Activated B cell treated with CpG ODN at 0.5 μM for 24 hours (primary cell): ENCODE results near the gene COQ8A. TPM values are rescaled to one million over a fixed set of nuclear protein-coding genes. Genes with fewer than 3 reads are reported as not detected.
"Not testable (repeated sequence)": the region's sequence is repeated elsewhere in the genome, so short reads cannot be mapped to it uniquely, and the experiment has no call there.

Experiments used
- ATAC-seq: fragments of 200-7000 bp; cut with Tn5 transposase; one replicate; pipeline ENCODE4 v1.10.0; 2021; ENCODE audit warnings: low read depth, mild to moderate bottlenecking, moderate library complexity
- CTCF ChIA-PET: fragments of 350-600 bp; sonication (Branson Sonifier 250); formaldehyde crosslinking; loops from one replicate; lab custom pipeline; 2021; ENCODE audit warnings: antibody characterized with exemption; lab: Charles Lee
- POLR2A ChIA-PET: fragments of 350-600 bp; sonication (Branson Sonifier 250); formaldehyde crosslinking; loops from one replicate; lab custom pipeline; 2021; ENCODE audit warnings: antibody characterized with exemption; lab: Charles Lee
- DNase-seq: peaks from one replicate; pipeline ENCODE4 v3.0.0; 2022
- H3K27ac Mint-ChIP-seq: one replicate; pipeline ENCODE4 v1.8.0; 2020; ENCODE audit warnings: mixed read lengths
- H3K27me3 Mint-ChIP-seq: one replicate; pipeline ENCODE4 v1.8.0; 2021; ENCODE audit warnings: mixed read lengths
- H3K36me3 Mint-ChIP-seq: one replicate; pipeline ENCODE4 v1.8.0; 2021; ENCODE audit warnings: low read depth, mixed read lengths
- H3K4me1 Mint-ChIP-seq: one replicate; pipeline ENCODE4 v1.8.0; 2021; ENCODE audit warnings: mixed read lengths
- H3K4me3 Mint-ChIP-seq: one replicate; pipeline ENCODE4 v1.8.0; 2020; ENCODE audit warnings: mild to moderate bottlenecking, mixed read lengths
- H3K9me3 Mint-ChIP-seq: one replicate; pipeline ENCODE4 v1.8.0; 2020; ENCODE audit warnings: mixed read lengths
- intact Hi-C: fragments of 100-400 bp; cut with micrococcal nuclease; formaldehyde crosslinking; loops from one replicate; pipeline ENCODE4 v1.15.1; 2024
- total RNA-seq: library from RNA; stranded (reverse); gene quantifications from 2 replicates; pipeline ENCODE4 v1.2.3, GENCODE V29; 2022
- TF ChIP-seq, protein P1 (sequence below): fragments of 200-600 bp; IDR thresholded peaks from one replicate; pipeline ENCODE4 v1.8.0; 2022; ENCODE audit warnings: antibody characterized with exemption, mild to moderate bottlenecking

The COQ8A gene
- total RNA-seq, 1 donor from 2014 or later = 28.5 TPM

- intact Hi-C loops = no loop called here
Observed at GRCh38 chr1:226919995-226920394, 20.1 kb upstream of the COQ8A start.

GRCh38 chr1:226920446-226920894 is 19.6 kb upstream of the COQ8A start:
- no peaks in the 10 kb centered on the region for H3K27me3 Mint-ChIP-seq
- H3K9me3 Mint-ChIP-seq = no peaks in the 10 kb centered on the region
- intact Hi-C loops = no loop called here
- DNase-seq (no peak), ATAC-seq (no peak)
- no peak overlapping the region for H3K27ac Mint-ChIP-seq
- TF ChIP-seq, protein P1, sequence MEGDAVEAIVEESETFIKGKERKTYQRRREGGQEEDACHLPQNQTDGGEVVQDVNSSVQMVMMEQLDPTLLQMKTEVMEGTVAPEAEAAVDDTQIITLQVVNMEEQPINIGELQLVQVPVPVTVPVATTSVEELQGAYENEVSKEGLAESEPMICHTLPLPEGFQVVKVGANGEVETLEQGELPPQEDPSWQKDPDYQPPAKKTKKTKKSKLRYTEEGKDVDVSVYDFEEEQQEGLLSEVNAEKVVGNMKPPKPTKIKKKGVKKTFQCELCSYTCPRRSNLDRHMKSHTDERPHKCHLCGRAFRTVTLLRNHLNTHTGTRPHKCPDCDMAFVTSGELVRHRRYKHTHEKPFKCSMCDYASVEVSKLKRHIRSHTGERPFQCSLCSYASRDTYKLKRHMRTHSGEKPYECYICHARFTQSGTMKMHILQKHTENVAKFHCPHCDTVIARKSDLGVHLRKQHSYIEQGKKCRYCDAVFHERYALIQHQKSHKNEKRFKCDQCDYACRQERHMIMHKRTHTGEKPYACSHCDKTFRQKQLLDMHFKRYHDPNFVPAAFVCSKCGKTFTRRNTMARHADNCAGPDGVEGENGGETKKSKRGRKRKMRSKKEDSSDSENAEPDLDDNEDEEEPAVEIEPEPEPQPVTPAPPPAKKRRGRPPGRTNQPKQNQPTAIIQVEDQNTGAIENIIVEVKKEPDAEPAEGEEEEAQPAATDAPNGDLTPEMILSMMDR = no peak
- H3K4me3 Mint-ChIP-seq = no peak overlapping the region
- H3K4me1 Mint-ChIP-seq = no peaks in the 10 kb centered on the region
- ChIA-PET POLR2A (no interaction called here), CTCF (no interaction called here)
- no peaks in the 10 kb centered on the region for H3K36me3 Mint-ChIP-seq

More at GRCh38 chr1:226919995-226920394, 20.1 kb upstream of the COQ8A start:
- no peak for DNase-seq
- POLR2A ChIA-PET = no interaction called here
- Mint-ChIP-seq H3K27me3 (no peaks in the 10 kb centered on the region), H3K4me3 (no peak overlapping the region), H3K4me1 (no peaks in the 10 kb centered on the region), H3K9me3 (no peaks in the 10 kb centered on the region), H3K36me3 (no peaks in the 10 kb centered on the region), H3K27ac (no peak overlapping the region)
- TF ChIP-seq, protein P1 = no peak
- CTCF ChIA-PET = interaction anchor here (0.7 kb wide), 1 partner anchor 12 kb away, joined by 3 read pairs; no protein-coding TSS in a partner anchor
- no peak for ATAC-seq

- TF ChIP-seq, protein P1 = no peak
- Mint-ChIP-seq H3K4me3 (no peak overlapping the region), H3K9me3 (no peaks in the 10 kb centered on the region), H3K36me3 (no peaks in the 10 kb centered on the region), H3K27ac (no peak overlapping the region), H3K27me3 (no peaks in the 10 kb centered on the region), H3K4me1 (no peaks in the 10 kb centered on the region)
- ChIA-PET CTCF (no interaction called here), POLR2A (no interaction called here)
- DNase-seq = no peak
- intact Hi-C loops = no loop called here
- ATAC-seq = no peak
Observed at GRCh38 chr1:226921504-226921903, 18.6 kb upstream of the COQ8A start.

DNA sequence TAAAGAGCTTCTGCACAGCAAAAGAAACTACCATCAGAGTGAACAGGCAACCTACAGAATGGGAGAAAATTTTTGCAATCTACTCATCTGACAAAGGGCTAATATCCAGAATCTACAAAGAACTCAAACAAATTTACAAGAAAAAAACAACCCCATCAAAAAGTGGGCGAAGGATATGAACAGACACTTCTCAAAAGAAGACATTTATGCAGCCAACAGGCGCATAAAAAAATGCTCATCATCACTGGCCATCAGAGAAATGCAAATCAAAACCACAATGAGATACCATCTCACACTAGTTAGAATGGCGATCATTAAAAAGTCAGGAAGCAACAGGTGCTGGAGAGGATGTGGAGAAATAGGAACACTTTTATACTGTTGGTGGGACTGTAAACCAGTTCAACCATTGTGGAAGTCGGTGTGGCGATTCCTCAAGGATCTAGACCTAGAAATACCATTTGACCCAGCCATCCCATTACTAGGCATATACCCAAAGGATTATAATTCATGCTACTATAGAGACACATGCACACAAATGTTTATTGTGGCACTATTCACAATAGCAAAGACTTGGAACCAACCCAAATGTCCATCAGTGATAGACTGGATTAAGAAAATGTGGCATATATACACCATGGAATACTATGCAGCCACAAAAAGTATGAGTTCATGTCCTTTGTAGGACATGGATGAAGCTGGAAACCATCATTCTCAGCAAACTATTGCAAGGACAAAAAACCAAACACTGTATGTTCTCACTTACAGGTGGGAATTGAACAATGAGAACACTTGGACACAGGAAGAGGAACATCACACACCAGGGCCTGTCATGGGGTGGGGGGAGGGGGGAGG is 10.6 kb upstream of the COQ8A start:
- H3K9me3 Mint-ChIP-seq, H3K4me1 Mint-ChIP-seq, H3K4me3 Mint-ChIP-seq, POLR2A ChIA-PET, H3K27ac Mint-ChIP-seq, H3K27me3 Mint-ChIP-seq, H3K36me3 Mint-ChIP-seq, DNase-seq, ATAC-seq, intact Hi-C loops, CTCF ChIA-PET: not testable (repeated sequence)

GRCh38 chr1:226934483-226935237 is 5.4 kb upstream of the COQ8A start:
- H3K27ac Mint-ChIP-seq = no peak overlapping the region

More at GRCh38 chr1:226934483-226935237, 5.4 kb upstream of the COQ8A start:
- H3K27me3 Mint-ChIP-seq = no peaks in the 10 kb centered on the region
- ATAC-seq (no peak), DNase-seq (no peak)
- intact Hi-C loops = loop anchor here (5.0 kb wide), 1 partner anchor 387 kb away; the partner anchor contains the start of gene STUM
- peaks cover 1% of the 10 kb centered on the region for H3K36me3 Mint-ChIP-seq
- peaks cover 13% of the 10 kb centered on the region for H3K9me3 Mint-ChIP-seq
- H3K4me3 Mint-ChIP-seq = no peak overlapping the region
- TF ChIP-seq, protein P1 = no peak
- peaks cover 5% of the 10 kb centered on the region for H3K4me1 Mint-ChIP-seq
- CTCF ChIA-PET = no interaction called here
- POLR2A ChIA-PET = no interaction called here
